HL-60 (cell line): ENCODE results near the gene RNASEL.

Experiments
- CTCF ChIP-seq: IDR thresholded peaks from one replicate; pipeline ENCODE4 v1.5.1; 2011; ENCODE audit warnings: low read length, control low read depth, inconsistent platforms; ENCODE audit not compliant: insufficient read depth
- POLR2AphosphoS5 ChIP-seq: IDR thresholded peaks from 2 replicates; pipeline ENCODE4 v1.6.1; 2012; ENCODE audit warnings: low read depth

GRCh38 chr1:182567629-182568028 is 21.4 kb downstream of the RNASEL start:
- TF ChIP-seq CTCF: no peak
- TF ChIP-seq POLR2AphosphoS5: no peak
